Measurements from ENCODE around the gene CEP97.

CEP97 gene

DNA sequence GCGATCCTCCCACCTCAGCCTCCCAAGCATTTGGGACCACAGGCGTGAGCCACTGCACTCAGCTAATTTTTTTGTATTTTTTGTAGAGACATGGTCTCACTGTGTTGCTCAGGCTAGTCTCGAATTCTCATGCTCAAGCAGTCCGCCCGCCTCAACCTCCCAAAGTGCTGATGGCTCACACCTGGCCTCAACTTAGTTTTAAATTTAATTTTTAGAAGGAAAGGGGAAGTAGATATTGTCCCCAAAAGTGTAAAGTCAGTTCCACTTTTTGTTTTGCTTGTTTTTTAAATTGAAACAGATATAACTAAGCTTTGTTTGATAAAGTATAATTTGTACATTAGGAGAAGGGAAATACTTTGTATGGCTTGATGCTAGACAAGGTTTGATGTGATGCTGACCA, 93.6 kb downstream of the CEP97 start:
- H3K4me3 ChIP-seq (ENCODE audit: extremely low read depth, insufficient read depth, low read length, poor library complexity, severe bottlenecking), result no peak overlapping the region
- no peaks in the 10 kb centered on the region for H3K9me3 ChIP-seq (ENCODE audit: control insufficient read depth, low read length)
- 67 to 92% methylated on average over 1 to 5 of the region's 5 CpGs for WGBS, 2 experiments (ENCODE audit: insufficient coverage in 2 of 2)
- peaks cover 26% of the 10 kb centered on the region for H3K36me3 ChIP-seq (ENCODE audit: control insufficient read depth, insufficient read depth, low read length)
- no peak overlapping the region for H3K27ac ChIP-seq (ENCODE audit: low read depth, low read length, severe bottlenecking)
- no peaks in the 10 kb centered on the region for H3K4me1 ChIP-seq (ENCODE audit: control insufficient read depth, insufficient read depth, low read length, poor library complexity, severe bottlenecking)

GRCh38 chr3:101819649-101820206, 95.3 kb downstream of the CEP97 start:
- peaks cover 26% of the 10 kb centered on the region for H3K36me3 ChIP-seq (ENCODE audit: control insufficient read depth, insufficient read depth, low read length)
- no peaks in the 10 kb centered on the region for H3K9me3 ChIP-seq (ENCODE audit: control insufficient read depth, low read length)
- no peaks in the 10 kb centered on the region for H3K4me1 ChIP-seq (ENCODE audit: control insufficient read depth, insufficient read depth, low read length, poor library complexity, severe bottlenecking)
- no peak overlapping the region for H3K4me3 ChIP-seq (ENCODE audit: extremely low read depth, insufficient read depth, low read length, poor library complexity, severe bottlenecking)
- WGBS, 2 experiments (ENCODE audit: insufficient coverage in 2 of 2), result 86% methylated on average over 1 of the region's 2 CpGs; no CpG with 5 or more reads in 1 of the 2 experiments
- no peak overlapping the region for H3K27ac ChIP-seq (ENCODE audit: low read depth, low read length, severe bottlenecking)
